ENCODE results near the gene RSPO1. TPM values are rescaled to one million over a fixed set of nuclear protein-coding genes. Genes with fewer than 3 reads are reported as not detected.

Gene RSPO1
- total RNA-seq, 2 experiments from 2014 or later = not detected

- H3K27me3 Mint-ChIP-seq = peaks cover 6% of the 10 kb centered on the region
- H3K36me3 Mint-ChIP-seq (ENCODE audit: low read depth) = no peaks in the 10 kb centered on the region
- ChIA-PET CTCF (no interaction called here), POLR2A (no interaction called here)
- H3K27ac Mint-ChIP-seq = no peak overlapping the region
- no peak for ATAC-seq
- no peak for DNase-seq
- H3K4me1 Mint-ChIP-seq = peaks cover 21% of the 10 kb centered on the region
- intact Hi-C loops (cut with DNase I, micrococcal nuclease) = no loop called here
- no peak overlapping the region for H3K4me3 Mint-ChIP-seq
- H3K9me3 Mint-ChIP-seq (ENCODE audit: low read depth) = no peaks in the 10 kb centered on the region
Observed at GRCh38 chr1:37670133-37670532, 35.4 kb upstream of the RSPO1 start.

GRCh38 chr1:37667023-37667671 is 32.5 kb upstream of the RSPO1 start:
- no peak for DNase-seq
- H3K4me1 Mint-ChIP-seq = no peaks in the 10 kb centered on the region
- no peak overlapping the region for H3K4me3 Mint-ChIP-seq
- H3K9me3 Mint-ChIP-seq (ENCODE audit: low read depth) = no peaks in the 10 kb centered on the region
- intact Hi-C loops (cut with DNase I, micrococcal nuclease) = no loop called here
- no peaks in the 10 kb centered on the region for H3K36me3 Mint-ChIP-seq (ENCODE audit: low read depth)
- ATAC-seq = no peak
- CTCF ChIA-PET = interaction anchor here (0.6 to 1.9 kb wide), 4 partner anchors 9 to 64 kb away, joined by 3 to 8 read pairs (median 4); no protein-coding TSS in a partner anchor
- no peak overlapping the region for H3K27ac Mint-ChIP-seq
- POLR2A ChIA-PET = no interaction called here
- peaks cover 5% of the 10 kb centered on the region for H3K27me3 Mint-ChIP-seq

GRCh38 chr1:37666241-37666867 is 31.7 kb upstream of the RSPO1 start:
- H3K36me3 Mint-ChIP-seq (ENCODE audit: low read depth) = no peaks in the 10 kb centered on the region
- no peak overlapping the region for H3K4me3 Mint-ChIP-seq
- ChIA-PET POLR2A (no interaction called here), CTCF (interaction anchor here (0.6 to 1.9 kb wide), 5 partner anchors 10 to 63 kb away, joined by 3 to 8 read pairs (median 4); no protein-coding TSS in a partner anchor)
- no peaks in the 10 kb centered on the region for H3K4me1 Mint-ChIP-seq
- H3K27ac Mint-ChIP-seq = no peak overlapping the region
- ATAC-seq = no peak
- H3K9me3 Mint-ChIP-seq (ENCODE audit: low read depth) = no peaks in the 10 kb centered on the region
- DNase-seq = no peak
- intact Hi-C loops (cut with DNase I, micrococcal nuclease) = no loop called here
- peaks cover 3% of the 10 kb centered on the region for H3K27me3 Mint-ChIP-seq

- no peak for ATAC-seq
- ChIA-PET POLR2A (no interaction called here), CTCF (interaction anchor here (1.2 kb wide), 1 partner anchor 12 kb away, joined by 4 read pairs; no protein-coding TSS in a partner anchor)
- Mint-ChIP-seq H3K4me1 (no peaks in the 10 kb centered on the region), H3K9me3 (ENCODE audit: low read depth) (no peaks in the 10 kb centered on the region), H3K4me3 (no peak overlapping the region), H3K27ac (no peak overlapping the region), H3K27me3 (no peaks in the 10 kb centered on the region), H3K36me3 (ENCODE audit: low read depth) (no peaks in the 10 kb centered on the region)
- DNase-seq = no peak
- intact Hi-C loops (cut with DNase I, micrococcal nuclease) = no loop called here
Observed at GRCh38 chr1:37663426-37664000, 28.8 kb upstream of the RSPO1 start.

- CTCF ChIA-PET = interaction anchor here (0.5 to 1.2 kb wide), 2 partner anchors 13 to 108 kb away, joined by 4 read pairs; partner anchors contain the start of gene SNIP1
- intact Hi-C loops (cut with DNase I, micrococcal nuclease) = no loop called here
- no peaks in the 10 kb centered on the region for H3K36me3 Mint-ChIP-seq (ENCODE audit: low read depth)
- H3K4me3 Mint-ChIP-seq = no peak overlapping the region
- no peaks in the 10 kb centered on the region for H3K4me1 Mint-ChIP-seq
- H3K27ac Mint-ChIP-seq = no peak overlapping the region
- H3K27me3 Mint-ChIP-seq = no peaks in the 10 kb centered on the region
- POLR2A ChIA-PET = no interaction called here
- DNase-seq (no peak), ATAC-seq (no peak)
- no peaks in the 10 kb centered on the region for H3K9me3 Mint-ChIP-seq (ENCODE audit: low read depth)
Observed at GRCh38 chr1:37662031-37662755, 27.5 kb upstream of the RSPO1 start.

GRCh38 chr1:37661401-37661800 is 26.7 kb upstream of the RSPO1 start:
- Mint-ChIP-seq H3K4me3 (no peak overlapping the region), H3K36me3 (ENCODE audit: low read depth) (no peaks in the 10 kb centered on the region), H3K4me1 (no peaks in the 10 kb centered on the region), H3K27me3 (peaks cover 2% of the 10 kb centered on the region), H3K27ac (no peak overlapping the region), H3K9me3 (ENCODE audit: low read depth) (no peaks in the 10 kb centered on the region)
- DNase-seq (no peak), ATAC-seq (no peak)
- POLR2A ChIA-PET = no interaction called here
- CTCF ChIA-PET = interaction anchor here (0.5 kb wide), 1 partner anchor 14 kb away, joined by 3 read pairs; no protein-coding TSS in a partner anchor
- intact Hi-C loops (cut with DNase I, micrococcal nuclease) = no loop called here

GRCh38 chr1:37660664-37661063 is 26.0 kb upstream of the RSPO1 start:
- H3K27ac Mint-ChIP-seq = no peak overlapping the region
- DNase-seq (no peak), ATAC-seq (no peak)
- H3K36me3 Mint-ChIP-seq (ENCODE audit: low read depth) = no peaks in the 10 kb centered on the region
- CTCF ChIA-PET = no interaction called here
- no peaks in the 10 kb centered on the region for H3K9me3 Mint-ChIP-seq (ENCODE audit: low read depth)
- H3K4me1 Mint-ChIP-seq = no peaks in the 10 kb centered on the region
- intact Hi-C loops (cut with DNase I, micrococcal nuclease) = no loop called here
- POLR2A ChIA-PET = no interaction called here
- H3K4me3 Mint-ChIP-seq = no peak overlapping the region
- H3K27me3 Mint-ChIP-seq = peaks cover 2% of the 10 kb centered on the region

- CTCF ChIA-PET = no interaction called here
- H3K27me3 Mint-ChIP-seq = peaks cover 2% of the 10 kb centered on the region
- intact Hi-C loops (cut with DNase I, micrococcal nuclease) = no loop called here
- POLR2A ChIA-PET = no interaction called here
- no peaks in the 10 kb centered on the region for H3K36me3 Mint-ChIP-seq (ENCODE audit: low read depth)
- ATAC-seq (no peak), DNase-seq (no peak)
- H3K4me3 Mint-ChIP-seq = no peak overlapping the region
- no peaks in the 10 kb centered on the region for H3K4me1 Mint-ChIP-seq
- no peaks in the 10 kb centered on the region for H3K9me3 Mint-ChIP-seq (ENCODE audit: low read depth)
- H3K27ac Mint-ChIP-seq = no peak overlapping the region
Observed at GRCh38 chr1:37658486-37658885, 23.8 kb upstream of the RSPO1 start.

- Mint-ChIP-seq H3K27me3 (peaks cover 2% of the 10 kb centered on the region), H3K4me3 (no peak overlapping the region), H3K4me1 (no peaks in the 10 kb centered on the region), H3K27ac (no peak overlapping the region), H3K36me3 (ENCODE audit: low read depth) (no peaks in the 10 kb centered on the region), H3K9me3 (ENCODE audit: low read depth) (no peaks in the 10 kb centered on the region)
- DNase-seq (no peak), ATAC-seq (no peak)
- CTCF ChIA-PET = no interaction called here
- POLR2A ChIA-PET = no interaction called here
- intact Hi-C loops (cut with DNase I, micrococcal nuclease) = no loop called here
Observed at GRCh38 chr1:37657620-37658412, 23.1 kb upstream of the RSPO1 start.

GRCh38 chr1:37656881-37657280 is 22.2 kb upstream of the RSPO1 start:
- H3K4me3 Mint-ChIP-seq = no peak overlapping the region
- H3K27ac Mint-ChIP-seq = no peak overlapping the region
- POLR2A ChIA-PET = no interaction called here
- no peaks in the 10 kb centered on the region for H3K9me3 Mint-ChIP-seq (ENCODE audit: low read depth)
- peaks cover 2% of the 10 kb centered on the region for H3K27me3 Mint-ChIP-seq
- CTCF ChIA-PET = no interaction called here
- intact Hi-C loops (cut with DNase I, micrococcal nuclease) = no loop called here
- DNase-seq (no peak), ATAC-seq (no peak)
- no peaks in the 10 kb centered on the region for H3K36me3 Mint-ChIP-seq (ENCODE audit: low read depth)
- no peaks in the 10 kb centered on the region for H3K4me1 Mint-ChIP-seq

GRCh38 chr1:37656026-37656425 is 21.3 kb upstream of the RSPO1 start:
- intact Hi-C loops (cut with DNase I, micrococcal nuclease) = no loop called here
- POLR2A ChIA-PET = no interaction called here
- DNase-seq (no peak), ATAC-seq (no peak)
- H3K4me3 Mint-ChIP-seq = no peak overlapping the region
- CTCF ChIA-PET = no interaction called here
- H3K36me3 Mint-ChIP-seq (ENCODE audit: low read depth) = no peaks in the 10 kb centered on the region
- no peaks in the 10 kb centered on the region for H3K9me3 Mint-ChIP-seq (ENCODE audit: low read depth)
- no peak overlapping the region for H3K27ac Mint-ChIP-seq
- peaks cover 2% of the 10 kb centered on the region for H3K27me3 Mint-ChIP-seq
- H3K4me1 Mint-ChIP-seq = no peaks in the 10 kb centered on the region
